ENCODE results near the gene HYLS1.

GRCh38 chr11:125923633-125924032 is 36.2 kb downstream of the HYLS1 start:
- no peak for TF ChIP-seq CTCF (IDR thresholded peaks at IDR 0.05; ENCODE audit: borderline replicate concordance, extremely low read depth, low read length, poor library complexity, severe bottlenecking)
- no peak for TF ChIP-seq EZH2 (IDR thresholded peaks at IDR 0.05; ENCODE audit: borderline replicate concordance, low read depth, low read length, severe bottlenecking)
